WTC11 (cell line): ENCODE results near the gene CFAP20. TPM values are rescaled to one million over a fixed set of nuclear protein-coding genes. Genes with fewer than 3 reads are reported as not detected.

Experiments used
- ARID4B ChIP-seq: sonication (generic); formaldehyde crosslinking; IDR thresholded peaks from 2 replicates; pipeline ENCODE4 v1.8.0; 2023; ENCODE audit warnings: missing genetic modification reagents, mild to moderate bottlenecking, borderline replicate concordance
- CREM ChIP-seq: sonication (generic); formaldehyde crosslinking; IDR thresholded peaks from 2 replicates; pipeline ENCODE4 v1.8.1; 2022; ENCODE audit warnings: mild to moderate bottlenecking, missing genetic modification reagents, moderate library complexity
- E2F4 ChIP-seq: sonication (generic); formaldehyde crosslinking; IDR thresholded peaks from 2 replicates; pipeline ENCODE4 v1.8.1; 2022; ENCODE audit warnings: low read depth, mild to moderate bottlenecking, moderate library complexity, missing genetic modification reagents, borderline replicate concordance
- GABPB1 ChIP-seq: sonication (generic); formaldehyde crosslinking; IDR thresholded peaks from 2 replicates; pipeline ENCODE4 v1.8.1; 2023; ENCODE audit warnings: mild to moderate bottlenecking, missing genetic modification reagents
- GRHL2 ChIP-seq: fragments of 250-450 bp; sonication (Bioruptor Pico); IDR thresholded peaks from 2 replicates; pipeline ENCODE4 v1.8.0; 2022; ENCODE audit warnings: mild to moderate bottlenecking, moderate library complexity; ENCODE audit not compliant: insufficient replicate concordance, severe bottlenecking
- GTF2I ChIP-seq: fragments of 250-450 bp; sonication (Bioruptor Pico); conservative IDR thresholded peaks from 2 replicates; pipeline ENCODE4 v1.4.0; 2021; ENCODE audit warnings: mild to moderate bottlenecking
- HMGXB4 ChIP-seq: sonication (generic); formaldehyde crosslinking; IDR thresholded peaks from 2 replicates; pipeline ENCODE4 v1.8.1; 2023; ENCODE audit warnings: mild to moderate bottlenecking, moderate library complexity, missing genetic modification reagents
- IRF1 ChIP-seq: sonication (generic); formaldehyde crosslinking; IDR thresholded peaks from 2 replicates; pipeline ENCODE4 v1.8.0; 2023; ENCODE audit warnings: missing genetic modification reagents
- MXD4 ChIP-seq: fragments of 250-450 bp; sonication (Bioruptor Pico); IDR thresholded peaks from 2 replicates; pipeline ENCODE4 v1.8.0; 2021; ENCODE audit warnings: mild to moderate bottlenecking, moderate library complexity, borderline replicate concordance
- MYBL2 ChIP-seq: sonication (generic); formaldehyde crosslinking; IDR thresholded peaks from 2 replicates; pipeline ENCODE4 v1.8.1; 2023; ENCODE audit warnings: mild to moderate bottlenecking, moderate library complexity, missing genetic modification reagents
- NFE2L1 ChIP-seq: sonication (generic); formaldehyde crosslinking; IDR thresholded peaks from 2 replicates; pipeline ENCODE4 v1.8.1; 2023; ENCODE audit warnings: missing genetic modification reagents
- RORB ChIP-seq: fragments of 250-450 bp; sonication (Bioruptor Pico); IDR thresholded peaks from 2 replicates; pipeline ENCODE4 v1.9.0; 2021; ENCODE audit warnings: mild to moderate bottlenecking
- SMAD3 ChIP-seq: sonication (generic); formaldehyde crosslinking; IDR thresholded peaks from 2 replicates; pipeline ENCODE4 v1.8.0; 2022; ENCODE audit warnings: missing genetic modification reagents, mild to moderate bottlenecking, borderline replicate concordance
- SP1 ChIP-seq: sonication (generic); formaldehyde crosslinking; conservative IDR thresholded peaks from 2 replicates; pipeline ENCODE4 v1.8.1; 2022; ENCODE audit warnings: missing genetic modification reagents
- TP53 ChIP-seq: sonication (generic); formaldehyde crosslinking; IDR thresholded peaks from 2 replicates; pipeline ENCODE4 v1.8.1; 2023; ENCODE audit warnings: mild to moderate bottlenecking, missing genetic modification reagents
- USF2 ChIP-seq: sonication (generic); formaldehyde crosslinking; IDR thresholded peaks from 2 replicates; pipeline ENCODE4 v1.8.1; 2023; ENCODE audit warnings: mild to moderate bottlenecking, missing genetic modification reagents, moderate library complexity
- ZBTB21 ChIP-seq: sonication (generic); formaldehyde crosslinking; IDR thresholded peaks from 2 replicates; pipeline ENCODE4 v1.8.1; 2023; ENCODE audit warnings: mild to moderate bottlenecking, missing genetic modification reagents, borderline replicate concordance
- ZBTB43 ChIP-seq: sonication (generic); formaldehyde crosslinking; IDR thresholded peaks from 2 replicates; pipeline ENCODE4 v1.8.1; 2023; ENCODE audit warnings: mild to moderate bottlenecking, missing genetic modification reagents
- ZNF121 ChIP-seq: sonication (generic); formaldehyde crosslinking; IDR thresholded peaks from 2 replicates; pipeline ENCODE4 v1.8.0; 2023; ENCODE audit warnings: missing genetic modification reagents
- total RNA-seq: library from RNA; stranded (reverse); gene quantifications from 3 replicates; pipeline ENCODE4 v1.2.3, GENCODE V29; 2021

CFAP20 gene
- total RNA-seq, 1 experiment from 2014 or later: 41.9 TPM

GRCh38 chr16:58129097-58129936, at the start of gene CFAP20 (continued):
- TF ChIP-seq CREM (CRISPR knock-in tag): peak; percentile 88
- no peak for TF ChIP-seq USF2 (CRISPR knock-in tag)
- TF ChIP-seq NFE2L1 (CRISPR knock-in tag): peak; percentile 53; the same call in 1 of the 2 replicates
- no peak for TF ChIP-seq RORB (CRISPR knock-in tag)
- TF ChIP-seq TP53: no peak
- TF ChIP-seq SMAD3 (CRISPR knock-in tag): 0 out of 2 replicates have a peak, but pooled peaks have one; percentile 18
- TF ChIP-seq ZNF121: no peak
- no peak for TF ChIP-seq MXD4 (CRISPR knock-in tag)
- TF ChIP-seq E2F4: no peak
- TF ChIP-seq IRF1 (CRISPR knock-in tag): no peak
- peak; percentile 81 for TF ChIP-seq GABPB1 (CRISPR knock-in tag)
- 0 out of 2 replicates have a peak, but pooled peaks have one; percentile 80 for TF ChIP-seq ZBTB43
- peak; percentile 91 for TF ChIP-seq MYBL2 (CRISPR knock-in tag)
- peak; percentile 100 for TF ChIP-seq SP1 (CRISPR knock-in tag)
- no peak for TF ChIP-seq GRHL2
- TF ChIP-seq ARID4B (CRISPR knock-in tag): peak; percentile 55; the same call in 1 of the 2 replicates
- no peak for TF ChIP-seq ZBTB21 (CRISPR knock-in tag)
- TF ChIP-seq HMGXB4 (CRISPR knock-in tag): peak; percentile 62; the same call in 1 of the 2 replicates
- TF ChIP-seq GTF2I: no peak
